ENCODE measurements around the gene APP. TPM values are rescaled to one million over a fixed set of nuclear protein-coding genes. Genes with fewer than 3 reads are reported as not detected.

APP gene
- total RNA-seq, 1 experiment from 2014 or later, result 266 TPM

DNA sequence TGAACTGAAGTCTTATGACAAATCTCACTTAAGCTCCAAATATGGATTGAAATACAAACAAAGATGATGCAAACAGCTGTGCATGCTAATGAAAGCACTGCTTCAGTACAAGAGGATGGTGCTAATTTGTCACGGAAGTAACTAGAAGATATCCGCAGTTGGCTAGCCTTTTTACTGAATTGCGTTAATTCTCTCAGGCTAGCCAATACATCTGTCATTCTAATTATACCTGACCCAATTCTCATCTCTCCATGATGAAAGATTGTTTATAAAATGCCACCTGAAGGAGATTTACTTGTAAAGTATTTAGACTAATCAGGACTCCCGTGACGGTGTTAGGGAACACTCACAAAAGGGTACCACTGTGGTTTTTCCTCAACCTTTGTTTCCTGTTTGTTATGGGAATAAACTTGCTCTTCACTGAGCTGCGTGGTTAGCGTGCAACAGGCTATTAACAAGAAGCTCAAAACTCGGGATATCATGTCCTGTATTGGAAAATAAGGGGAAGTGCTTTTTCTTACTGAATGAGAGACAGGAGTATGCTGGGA, 162.5 kb downstream of the APP start:
- ChIA-PET CTCF (no interaction called here), POLR2A (ENCODE audit: unreplicated experiment) (no interaction called here)
- Histone ChIP-seq H3K9ac (ENCODE audit: low read length) (no peak overlapping the region), H3K27me3 (ENCODE audit: low read length) (no peaks in the 10 kb centered on the region), H3K79me2 (ENCODE audit: low read length) (no peaks in the 10 kb centered on the region), H3K4me3 (ENCODE audit: low read length) (no peak overlapping the region), H3F3A (ENCODE audit: low read length, unreplicated experiment) (no peaks in the 10 kb centered on the region), H3K9me2 (replicated peaks; ENCODE audit: low read length) (no peaks in the 10 kb centered on the region), H3K4me1 (ENCODE audit: insufficient read depth, low read length) (no peaks in the 10 kb centered on the region), H3K9me3 (ENCODE audit: low read length) (no peaks in the 10 kb centered on the region), H3K4me2 (ENCODE audit: low read length) (no peak overlapping the region), H3K27ac (ENCODE audit: low read length) (no peak overlapping the region), H2AFZ (ENCODE audit: low read length) (no peak overlapping the region), H4K20me1 (ENCODE audit: low read length) (peaks cover 5% of the 10 kb centered on the region; the same call in 1 of the 2 replicates), H3K36me3 (ENCODE audit: low read depth, low read length) (peaks cover 5% of the 10 kb centered on the region; the same call in 1 of the 2 replicates)
- TF ChIP-seq EZH2 (IDR thresholded peaks at IDR 0.05; ENCODE audit: low read length, unreplicated experiment), result no peak
- TF ChIP-seq EZH2phosphoT487 (IDR thresholded peaks at IDR 0.05; ENCODE audit: borderline replicate concordance, low read length), result no peak
- TF ChIP-seq, protein P1, sequence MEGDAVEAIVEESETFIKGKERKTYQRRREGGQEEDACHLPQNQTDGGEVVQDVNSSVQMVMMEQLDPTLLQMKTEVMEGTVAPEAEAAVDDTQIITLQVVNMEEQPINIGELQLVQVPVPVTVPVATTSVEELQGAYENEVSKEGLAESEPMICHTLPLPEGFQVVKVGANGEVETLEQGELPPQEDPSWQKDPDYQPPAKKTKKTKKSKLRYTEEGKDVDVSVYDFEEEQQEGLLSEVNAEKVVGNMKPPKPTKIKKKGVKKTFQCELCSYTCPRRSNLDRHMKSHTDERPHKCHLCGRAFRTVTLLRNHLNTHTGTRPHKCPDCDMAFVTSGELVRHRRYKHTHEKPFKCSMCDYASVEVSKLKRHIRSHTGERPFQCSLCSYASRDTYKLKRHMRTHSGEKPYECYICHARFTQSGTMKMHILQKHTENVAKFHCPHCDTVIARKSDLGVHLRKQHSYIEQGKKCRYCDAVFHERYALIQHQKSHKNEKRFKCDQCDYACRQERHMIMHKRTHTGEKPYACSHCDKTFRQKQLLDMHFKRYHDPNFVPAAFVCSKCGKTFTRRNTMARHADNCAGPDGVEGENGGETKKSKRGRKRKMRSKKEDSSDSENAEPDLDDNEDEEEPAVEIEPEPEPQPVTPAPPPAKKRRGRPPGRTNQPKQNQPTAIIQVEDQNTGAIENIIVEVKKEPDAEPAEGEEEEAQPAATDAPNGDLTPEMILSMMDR (conservative IDR thresholded peaks at IDR 0.05; ENCODE audit: low read depth, low read length), result no peak
- ATAC-seq (no peak), DNase-seq (no peak)
- BruUV-seq (replicated peaks), result no TSS peak
- intact Hi-C loops (cut with micrococcal nuclease), result no loop called here

GRCh38 chr21:26005464-26005863, 165.1 kb downstream of the APP start:
- Histone ChIP-seq H3K4me1 (ENCODE audit: insufficient read depth, low read length) (no peaks in the 10 kb centered on the region), H3K4me3 (ENCODE audit: low read length) (no peak overlapping the region), H3K4me2 (ENCODE audit: low read length) (no peak overlapping the region), H3K9me3 (ENCODE audit: low read length) (no peaks in the 10 kb centered on the region), H3K27ac (ENCODE audit: low read length) (no peak overlapping the region), H3K27me3 (ENCODE audit: low read length) (no peaks in the 10 kb centered on the region), H3K9me2 (replicated peaks; ENCODE audit: low read length) (no peaks in the 10 kb centered on the region), H3K79me2 (ENCODE audit: low read length) (no peaks in the 10 kb centered on the region), H3F3A (ENCODE audit: low read length, unreplicated experiment) (no peaks in the 10 kb centered on the region), H2AFZ (ENCODE audit: low read length) (no peak overlapping the region), H4K20me1 (ENCODE audit: low read length) (peaks cover 5% of the 10 kb centered on the region; the same call in 1 of the 2 replicates), H3K36me3 (ENCODE audit: low read depth, low read length) (peaks cover 5% of the 10 kb centered on the region; the same call in 1 of the 2 replicates), H3K9ac (ENCODE audit: low read length) (no peak overlapping the region)
- TF ChIP-seq, protein P1 (conservative IDR thresholded peaks at IDR 0.05; ENCODE audit: low read depth, low read length), result no peak
- TF ChIP-seq EZH2phosphoT487 (IDR thresholded peaks at IDR 0.05; ENCODE audit: borderline replicate concordance, low read length) (no peak), EZH2 (IDR thresholded peaks at IDR 0.05; ENCODE audit: low read length, unreplicated experiment) (no peak)
- intact Hi-C loops (cut with micrococcal nuclease), result no loop called here
- DNase-seq (no peak), ATAC-seq (no peak)
- no TSS peak for BruUV-seq (replicated peaks)
- ChIA-PET CTCF (no interaction called here), POLR2A (ENCODE audit: unreplicated experiment) (no interaction called here)

- peaks cover 12% of the 10 kb centered on the region; the same call in 1 of the 2 replicates for H3K36me3 ChIP-seq (ENCODE audit: low read depth, low read length)
- H3K9ac ChIP-seq (ENCODE audit: low read length), result no peak overlapping the region
- DNase-seq (no peak), ATAC-seq (no peak)
- H3K9me3 ChIP-seq (ENCODE audit: low read length), result no peaks in the 10 kb centered on the region
- ChIA-PET POLR2A (ENCODE audit: unreplicated experiment) (no interaction called here), CTCF (no interaction called here)
- H3K4me1 ChIP-seq (ENCODE audit: insufficient read depth, low read length), result peaks cover 2% of the 10 kb centered on the region; the same call in 1 of the 2 replicates
- H3K4me2 ChIP-seq (ENCODE audit: low read length), result no peak overlapping the region
- no peak overlapping the region for H3K4me3 ChIP-seq (ENCODE audit: low read length)
- TF ChIP-seq EZH2 (IDR thresholded peaks at IDR 0.05; ENCODE audit: low read length, unreplicated experiment) (no peak), EZH2phosphoT487 (IDR thresholded peaks at IDR 0.05; ENCODE audit: borderline replicate concordance, low read length) (no peak)
- TF ChIP-seq, protein P1 (conservative IDR thresholded peaks at IDR 0.05; ENCODE audit: low read depth, low read length), result no peak
- no peaks in the 10 kb centered on the region for H3F3A ChIP-seq (ENCODE audit: low read length, unreplicated experiment)
- H3K27me3 ChIP-seq (ENCODE audit: low read length), result no peaks in the 10 kb centered on the region
- intact Hi-C loops (cut with micrococcal nuclease), result no loop called here
- no TSS peak for BruUV-seq (replicated peaks)
- H3K9me2 ChIP-seq (replicated peaks; ENCODE audit: low read length), result no peaks in the 10 kb centered on the region
- peaks cover 5% of the 10 kb centered on the region; the same call in 1 of the 2 replicates for H4K20me1 ChIP-seq (ENCODE audit: low read length)
- H2AFZ ChIP-seq (ENCODE audit: low read length), result no peak overlapping the region
- no peaks in the 10 kb centered on the region for H3K79me2 ChIP-seq (ENCODE audit: low read length)
- H3K27ac ChIP-seq (ENCODE audit: low read length), result no peak overlapping the region
These were observed 167.2 kb downstream of the APP start for GRCh38 chr21:26003404-26003803.

Measured in PC-3 (cell line).